IMR-90 (cell line): ENCODE measurements around the gene PRMT7. TPM values are rescaled to one million over a fixed set of nuclear protein-coding genes. Genes with fewer than 3 reads are reported as not detected.

ENCODE experiments used
- MAZ ChIP-seq: IDR thresholded peaks from 2 replicates; pipeline ENCODE4 v1.6.1; 2012; ENCODE audit warnings: low read depth, mild to moderate bottlenecking, low read length, improper control_type of control experiment, moderate library complexity, borderline replicate concordance
- MXI1 ChIP-seq: IDR thresholded peaks from 2 replicates; pipeline ENCODE4 v1.6.1; 2012; ENCODE audit warnings: low read depth, mild to moderate bottlenecking, low read length, moderate library complexity, borderline replicate concordance
- NFE2L2 ChIP-seq: fragments of 150-350 bp; IDR thresholded peaks from 2 replicates; pipeline ENCODE4 v1.6.1; 2016; ENCODE audit warnings: low read depth, mild to moderate bottlenecking, low read length
- polyA plus RNA-seq, 3 experiments: library from polyadenylated mRNA; depleted of rRNA; stranded (reverse); fragments of >200 nt; gene quantifications; 2 replicates each; pipeline ENCODE4 v1.2.3, GENCODE V29; 2012; ENCODE audit warnings: low replicate concordance in 1 of 3
- total RNA-seq: library from RNA; depleted of rRNA; stranded (reverse); fragments of >200 nt; gene quantifications from 2 replicates; pipeline ENCODE4 v1.2.3, GENCODE V29; 2012
- TF ChIP-seq, protein P1 (sequence below): fragments of 150-350 bp; IDR thresholded peaks from 2 replicates; pipeline ENCODE4 v1.6.1; 2017; ENCODE audit warnings: mild to moderate bottlenecking, antibody characterized with exemption, low read length, low read depth

Gene PRMT7
- total and polyA plus RNA-seq, 2 of the 4 experiments (the other 2 are of a cell fraction), result 63.1 to 68.6 TPM

GRCh38 chr16:68328860-68329390 is 18.1 kb downstream of the PRMT7 start (continued):
- TF ChIP-seq, protein P1, sequence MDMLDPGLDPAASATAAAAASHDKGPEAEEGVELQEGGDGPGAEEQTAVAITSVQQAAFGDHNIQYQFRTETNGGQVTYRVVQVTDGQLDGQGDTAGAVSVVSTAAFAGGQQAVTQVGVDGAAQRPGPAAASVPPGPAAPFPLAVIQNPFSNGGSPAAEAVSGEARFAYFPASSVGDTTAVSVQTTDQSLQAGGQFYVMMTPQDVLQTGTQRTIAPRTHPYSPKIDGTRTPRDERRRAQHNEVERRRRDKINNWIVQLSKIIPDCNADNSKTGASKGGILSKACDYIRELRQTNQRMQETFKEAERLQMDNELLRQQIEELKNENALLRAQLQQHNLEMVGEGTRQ, result no peak
- TF ChIP-seq NFE2L2 (no peak), MAZ (no peak), MXI1 (no peak)
